Upper lobe of left lung (tissue), 6 donors: ENCODE results near the gene CCDC86. TPM values are rescaled to one million over a fixed set of nuclear protein-coding genes. Genes with fewer than 3 reads are reported as not detected.

Experiments used
- ATAC-seq, 2 donors: fragments of 200-7000 bp; cut with Tn5 transposase; one replicate each; pipeline ENCODE4 v1.9.1; 2022; ENCODE audit warnings: mild to moderate bottlenecking in 2 of 2, moderate library complexity in 2 of 2; ENCODE audit not compliant: low FRiP score in 2 of 2
- DNase-seq, 2 donors: peaks; one replicate each; pipeline ENCODE4 v3.0.0-alpha.2; 2019 to 2020
- H3K27ac ChIP-seq, 4 donors: fragments of 200-600 bp; sonication (generic); one replicate each; pipeline ENCODE4 v1.5.1; 2016 to 2019
- H3K27me3 ChIP-seq, 4 donors: fragments of 200-600 bp; sonication (generic); one replicate each; pipeline ENCODE4 v1.5.1; 2017 to 2019
- H3K36me3 ChIP-seq, 4 donors: fragments of 200-600 bp; sonication (generic); one replicate each; pipeline ENCODE4 v1.5.1; 2016 to 2019
- H3K4me1 ChIP-seq, 4 donors: fragments of 200-600 bp; sonication (generic); one replicate each; pipeline ENCODE4 v1.5.1; 2018 to 2019
- H3K4me3 ChIP-seq, 4 donors: fragments of 200-600 bp; sonication (generic); one replicate each; pipeline ENCODE4 v1.5.1; 2017 to 2019; ENCODE audit warnings: mild to moderate bottlenecking in 2 of 4, moderate library complexity in 1 of 4
- H3K9me3 ChIP-seq, 4 donors: fragments of 200-600 bp; sonication (generic); one replicate each; pipeline ENCODE4 v1.5.1; 2018 to 2019
- EP300 ChIP-seq, 4 donors: sonication (generic); formaldehyde crosslinking; IDR thresholded peaks; one replicate each; pipeline ENCODE4 v1.5.1; 2017; ENCODE audit warnings: antibody characterized with exemption in 4 of 4, control low read depth in 2 of 4
- POLR2A ChIP-seq, 4 donors: fragments of 450-650 bp; IDR thresholded peaks; one replicate each; pipeline ENCODE4 v1.5.1; 2016 to 2017; ENCODE audit warnings: antibody characterized with exemption in 4 of 4, mild to moderate bottlenecking in 2 of 4
- POLR2AphosphoS5 ChIP-seq, 2 donors: sonication (generic); formaldehyde crosslinking; IDR thresholded peaks; one replicate each; pipeline ENCODE4 v1.5.1; 2017; ENCODE audit warnings: antibody characterized with exemption in 2 of 2
- WGBS, 2 donors: methylation state at CpG; one replicate each; pipeline ENCODE4 v1.1.5; 2017 to 2018; 5-methylcytosine and 5-hydroxymethylcytosine counted together
- total RNA-seq, 6 donors: library from RNA; depleted of rRNA in 4 of 6; stranded (reverse); fragments of >200 nt in 4 of 6; gene quantifications; one replicate each; pipeline versions ENCODE4 v1.1.0 to v1.2.1, GENCODE V29; 2016 to 2021
- TF ChIP-seq, protein P1 (sequence below), 6 experiments: fragments of 450-650 bp in 4 of 6; fragments of 200-600 bp in 2 of 6; sonication (generic) in 2 of 6; IDR thresholded peaks; one replicate each; pipeline ENCODE4 v1.5.1; 2016 to 2019; ENCODE audit warnings: antibody characterized with exemption in 6 of 6
- donor health status: DM: no; HTN: no; CAD: no; lungs with moderate emphysema.
- donor health status: DM: no; HTN: yes; CAD: no; lungs with severe emphysema.

Gene CCDC86
- total RNA-seq, 6 donors from 2014 or later = 9.0 to 25.1 (median 17.9) TPM

DNA sequence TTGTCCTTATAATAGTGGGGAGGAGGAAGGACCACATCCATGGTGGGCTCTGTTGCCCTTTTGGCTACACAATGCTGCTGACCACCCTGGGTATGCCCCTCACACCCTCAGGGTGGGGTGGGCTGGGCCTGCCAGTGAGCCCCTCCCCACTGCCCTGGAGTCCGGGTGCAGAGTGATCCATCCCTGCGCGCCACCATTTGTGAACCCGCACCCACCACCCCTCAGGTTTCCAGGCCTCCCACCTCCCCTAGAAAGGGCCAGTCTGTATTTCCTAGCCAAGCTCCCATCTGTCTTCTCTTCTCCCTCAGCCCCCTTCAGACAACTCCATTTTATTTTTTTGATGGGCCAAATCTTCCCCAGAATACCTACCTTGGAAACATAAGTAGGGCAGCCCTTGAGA is 31.8 kb upstream of the CCDC86 start:
- no peak for ATAC-seq
- no peaks in the 10 kb centered on the region for H3K27me3 ChIP-seq
- DNase-seq = no peak
- WGBS, 2 donors = 92 to 100% methylated on average over 3 to 4 of the region's 4 CpGs
- TF ChIP-seq EP300 (IDR thresholded peaks at IDR 0.05) = no peak
- TF ChIP-seq POLR2A (IDR thresholded peaks at IDR 0.05) = no peak
- TF ChIP-seq, protein P1, sequence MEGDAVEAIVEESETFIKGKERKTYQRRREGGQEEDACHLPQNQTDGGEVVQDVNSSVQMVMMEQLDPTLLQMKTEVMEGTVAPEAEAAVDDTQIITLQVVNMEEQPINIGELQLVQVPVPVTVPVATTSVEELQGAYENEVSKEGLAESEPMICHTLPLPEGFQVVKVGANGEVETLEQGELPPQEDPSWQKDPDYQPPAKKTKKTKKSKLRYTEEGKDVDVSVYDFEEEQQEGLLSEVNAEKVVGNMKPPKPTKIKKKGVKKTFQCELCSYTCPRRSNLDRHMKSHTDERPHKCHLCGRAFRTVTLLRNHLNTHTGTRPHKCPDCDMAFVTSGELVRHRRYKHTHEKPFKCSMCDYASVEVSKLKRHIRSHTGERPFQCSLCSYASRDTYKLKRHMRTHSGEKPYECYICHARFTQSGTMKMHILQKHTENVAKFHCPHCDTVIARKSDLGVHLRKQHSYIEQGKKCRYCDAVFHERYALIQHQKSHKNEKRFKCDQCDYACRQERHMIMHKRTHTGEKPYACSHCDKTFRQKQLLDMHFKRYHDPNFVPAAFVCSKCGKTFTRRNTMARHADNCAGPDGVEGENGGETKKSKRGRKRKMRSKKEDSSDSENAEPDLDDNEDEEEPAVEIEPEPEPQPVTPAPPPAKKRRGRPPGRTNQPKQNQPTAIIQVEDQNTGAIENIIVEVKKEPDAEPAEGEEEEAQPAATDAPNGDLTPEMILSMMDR (IDR thresholded peaks at IDR 0.05) = no peak
- TF ChIP-seq POLR2AphosphoS5 (IDR thresholded peaks at IDR 0.05) = no peak
- no peaks in the 10 kb centered on the region for H3K9me3 ChIP-seq
- H3K4me3 ChIP-seq = no peak overlapping the region
- no peak overlapping the region for H3K27ac ChIP-seq
- peaks cover 0 to 8% (median 0%) of the 10 kb centered on the region in 4 donors for H3K4me1 ChIP-seq
- no peaks in the 10 kb centered on the region for H3K36me3 ChIP-seq

DNA sequence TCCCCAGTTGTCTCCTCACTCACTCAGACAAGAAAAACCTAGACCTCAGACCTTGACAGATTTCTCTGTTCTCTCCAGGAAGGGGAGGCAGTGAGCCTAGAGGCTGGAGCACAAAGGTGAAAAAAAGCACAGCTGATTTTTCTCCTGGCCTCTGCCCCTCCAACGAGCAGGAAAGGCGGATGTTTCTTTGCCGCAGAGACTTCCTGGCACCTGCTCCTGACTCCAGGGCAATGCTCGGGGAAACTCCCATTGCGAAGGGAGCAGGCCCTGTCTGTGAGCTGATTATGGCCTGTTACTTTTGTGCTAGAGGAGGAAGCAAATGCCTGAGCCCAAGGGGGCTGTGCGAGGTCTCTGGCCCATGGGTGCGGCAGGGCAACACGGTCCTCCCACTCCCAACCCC is 31.3 kb upstream of the CCDC86 start:
- WGBS, 2 donors = 29 to 39% methylated on average over 3 to 8 of the region's 8 CpGs
- H3K4me1 ChIP-seq = peaks cover 0 to 8% (median 0%) of the 10 kb centered on the region in 4 donors
- no peak for DNase-seq

DNA sequence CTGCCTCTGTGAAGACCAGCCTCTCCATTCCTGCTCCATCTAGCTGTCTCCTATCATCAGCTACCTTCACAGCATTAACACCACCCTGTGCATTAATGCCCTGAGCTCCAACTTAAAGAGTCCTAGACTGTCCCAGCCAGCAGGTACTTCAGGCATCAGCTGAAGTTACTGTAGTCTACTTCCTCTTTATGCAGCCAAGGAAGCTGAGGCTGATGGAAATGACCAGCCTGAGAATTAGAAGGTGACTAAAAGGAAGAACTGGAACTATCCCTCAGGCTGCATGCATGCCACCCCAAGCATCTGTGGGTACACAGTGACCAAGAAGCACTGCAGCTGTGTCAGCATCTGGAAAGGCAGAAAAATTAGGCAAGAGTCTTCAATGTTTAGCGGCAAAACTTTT is 28.6 kb upstream of the CCDC86 start:
- WGBS, 2 donors = 87 to 100% methylated on average over 1 of the region's 1 CpG
- Histone ChIP-seq H3K4me3 (no peak overlapping the region), H3K27me3 (no peaks in the 10 kb centered on the region), H3K36me3 (no peaks in the 10 kb centered on the region), H3K9me3 (peaks cover 9 to 17% (median 12%) of the 10 kb centered on the region in 4 donors), H3K4me1 (peaks cover 0 to 8% (median 0%) of the 10 kb centered on the region in 4 donors), H3K27ac (no peak overlapping the region)
- DNase-seq (no peak), ATAC-seq (no peak)
- TF ChIP-seq EP300 (IDR thresholded peaks at IDR 0.05) (no peak), POLR2AphosphoS5 (IDR thresholded peaks at IDR 0.05) (no peak), POLR2A (IDR thresholded peaks at IDR 0.05) (no peak)
- TF ChIP-seq, protein P1 (IDR thresholded peaks at IDR 0.05) = no peak

More for the DNA sequence above, 31.3 kb upstream of the CCDC86 start:
- H3K27me3 ChIP-seq = no peaks in the 10 kb centered on the region
- no peak overlapping the region for H3K4me3 ChIP-seq
- H3K27ac ChIP-seq = no peak overlapping the region
- no peak for ATAC-seq
- no peaks in the 10 kb centered on the region for H3K36me3 ChIP-seq
- no peak for TF ChIP-seq EP300 (IDR thresholded peaks at IDR 0.05)
- TF ChIP-seq POLR2A (IDR thresholded peaks at IDR 0.05) = no peak
- TF ChIP-seq POLR2AphosphoS5 (IDR thresholded peaks at IDR 0.05) = no peak
- TF ChIP-seq, protein P1 (IDR thresholded peaks at IDR 0.05) = no peak
- H3K9me3 ChIP-seq = no peaks in the 10 kb centered on the region

DNA sequence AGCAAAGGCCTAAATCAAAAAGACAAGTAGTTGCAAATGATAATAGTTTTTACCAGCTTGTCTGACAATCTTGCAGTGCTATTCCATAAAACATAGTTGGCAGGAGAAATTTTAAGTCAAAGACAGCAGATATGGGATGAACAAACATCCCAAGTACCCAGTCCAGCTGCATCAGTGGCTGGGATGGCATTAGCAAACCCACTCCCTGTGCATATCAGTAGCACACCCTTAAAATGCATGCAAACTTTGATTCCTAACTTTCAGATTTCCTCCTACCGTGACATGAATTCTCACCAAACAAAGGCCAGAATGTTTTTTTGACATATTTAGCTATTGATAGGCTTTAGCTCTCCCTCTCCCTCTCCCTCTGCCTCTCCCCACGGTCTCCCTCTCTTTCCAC is 27.8 kb upstream of the CCDC86 start:
- H3K4me1 ChIP-seq = peaks cover 0 to 8% (median 0%) of the 10 kb centered on the region in 4 donors
- no peak for TF ChIP-seq EP300 (IDR thresholded peaks at IDR 0.05)
- TF ChIP-seq POLR2A (IDR thresholded peaks at IDR 0.05) = no peak
- TF ChIP-seq, protein P1 (IDR thresholded peaks at IDR 0.05) = no peak
- TF ChIP-seq POLR2AphosphoS5 (IDR thresholded peaks at IDR 0.05) = no peak
- H3K9me3 ChIP-seq = peaks cover 9 to 17% (median 12%) of the 10 kb centered on the region in 4 donors
- H3K27ac ChIP-seq = no peak overlapping the region
- ATAC-seq (no peak), DNase-seq (no peak)
- WGBS, 2 donors = 92 to 93% methylated on average over 2 of the region's 2 CpGs
- no peak overlapping the region for H3K4me3 ChIP-seq
- no peaks in the 10 kb centered on the region for H3K27me3 ChIP-seq
- no peaks in the 10 kb centered on the region for H3K36me3 ChIP-seq

DNA sequence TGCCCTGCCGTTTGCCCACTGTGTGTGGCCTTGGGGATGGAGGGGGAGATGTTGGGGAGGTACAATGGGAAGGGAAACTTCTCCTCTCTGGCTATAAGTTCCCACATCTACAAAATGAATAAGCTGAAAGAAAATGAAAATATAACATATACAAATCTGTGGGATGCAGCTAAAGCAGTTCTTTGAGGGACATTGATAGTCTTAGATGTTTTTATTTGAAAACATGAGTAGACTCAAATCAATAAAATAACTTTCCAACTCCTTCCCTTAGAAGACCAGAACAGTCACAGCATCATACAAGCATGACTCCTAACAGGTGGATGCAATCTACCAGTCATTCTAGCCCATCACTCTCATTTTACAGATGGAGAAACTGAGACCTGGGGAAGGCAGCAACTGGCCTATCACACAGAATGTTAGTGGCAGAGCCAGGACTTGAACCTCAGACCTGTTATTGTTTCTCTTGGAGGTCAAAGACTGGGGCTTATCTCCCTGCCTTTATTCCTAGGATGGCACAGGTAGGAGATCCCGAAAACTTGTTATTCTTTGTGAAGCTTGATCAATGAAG is 25.2 kb upstream of the CCDC86 start:
- Histone ChIP-seq H3K4me3 (no peak overlapping the region), H3K4me1 (no peaks in the 10 kb centered on the region), H3K9me3 (peaks cover 9 to 17% (median 12%) of the 10 kb centered on the region in 4 donors), H3K27ac (no peak overlapping the region), H3K27me3 (no peaks in the 10 kb centered on the region), H3K36me3 (no peaks in the 10 kb centered on the region)
- TF ChIP-seq POLR2A (IDR thresholded peaks at IDR 0.05) (no peak), EP300 (IDR thresholded peaks at IDR 0.05) (no peak)
- 91 to 93% methylated on average over 2 of the region's 2 CpGs for WGBS, 2 donors
- no peak for ATAC-seq
- no peak for DNase-seq
